ENCODE results near the gene DNAH2.

The DNAH2 gene

DNA sequence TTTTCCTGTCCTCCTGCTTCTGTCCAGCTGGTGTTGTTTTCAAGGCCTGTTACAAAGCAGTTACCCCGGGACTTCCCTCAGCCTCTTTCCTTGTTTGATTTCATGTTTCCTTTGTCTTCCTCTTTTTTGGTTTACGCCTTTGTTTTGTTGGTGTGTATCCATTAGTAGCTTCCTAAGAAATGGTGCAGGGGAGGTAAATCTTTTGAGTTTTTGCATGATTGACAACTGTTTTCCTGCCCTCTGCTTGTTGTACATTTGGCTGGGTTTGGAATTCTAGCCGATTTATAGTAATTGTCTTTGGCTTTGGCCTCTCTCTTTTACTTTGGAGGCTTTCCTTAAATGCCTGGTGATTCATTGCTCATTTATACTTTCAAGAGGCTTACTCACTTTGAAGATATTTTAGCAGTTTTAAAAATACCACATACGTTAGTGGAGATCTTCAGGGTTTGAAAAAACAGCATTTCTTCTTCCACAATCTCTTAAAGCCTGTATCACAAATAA, 32.8 kb downstream of the DNAH2 start:
- TF ChIP-seq CTCF (conservative IDR thresholded peaks at IDR 0.05), result no peak
- no peak overlapping the region for H3K27ac ChIP-seq

DNA sequence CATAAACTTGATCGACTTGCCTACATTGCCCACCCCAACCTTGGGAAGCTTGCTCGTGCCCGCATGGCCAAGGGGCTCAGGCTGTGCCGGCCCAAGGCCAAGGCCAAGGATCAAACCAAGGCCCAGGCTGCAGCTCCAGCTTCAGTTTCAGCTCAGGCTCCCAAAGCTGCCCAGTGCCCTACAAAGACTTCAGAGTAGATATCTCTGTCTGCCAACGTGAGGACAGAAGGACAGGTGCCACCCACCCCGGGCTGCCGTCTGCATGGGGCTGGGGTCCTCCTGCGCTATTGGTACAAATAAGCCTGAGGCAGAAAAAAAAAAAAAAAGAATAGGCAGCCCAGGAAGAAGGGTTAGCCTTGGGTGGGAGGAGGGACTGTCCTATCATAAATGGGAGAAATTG, 37.1 kb downstream of the DNAH2 start:
- TF ChIP-seq CTCF (conservative IDR thresholded peaks at IDR 0.05), result no peak
- H3K27ac ChIP-seq, result no peak overlapping the region

DNA sequence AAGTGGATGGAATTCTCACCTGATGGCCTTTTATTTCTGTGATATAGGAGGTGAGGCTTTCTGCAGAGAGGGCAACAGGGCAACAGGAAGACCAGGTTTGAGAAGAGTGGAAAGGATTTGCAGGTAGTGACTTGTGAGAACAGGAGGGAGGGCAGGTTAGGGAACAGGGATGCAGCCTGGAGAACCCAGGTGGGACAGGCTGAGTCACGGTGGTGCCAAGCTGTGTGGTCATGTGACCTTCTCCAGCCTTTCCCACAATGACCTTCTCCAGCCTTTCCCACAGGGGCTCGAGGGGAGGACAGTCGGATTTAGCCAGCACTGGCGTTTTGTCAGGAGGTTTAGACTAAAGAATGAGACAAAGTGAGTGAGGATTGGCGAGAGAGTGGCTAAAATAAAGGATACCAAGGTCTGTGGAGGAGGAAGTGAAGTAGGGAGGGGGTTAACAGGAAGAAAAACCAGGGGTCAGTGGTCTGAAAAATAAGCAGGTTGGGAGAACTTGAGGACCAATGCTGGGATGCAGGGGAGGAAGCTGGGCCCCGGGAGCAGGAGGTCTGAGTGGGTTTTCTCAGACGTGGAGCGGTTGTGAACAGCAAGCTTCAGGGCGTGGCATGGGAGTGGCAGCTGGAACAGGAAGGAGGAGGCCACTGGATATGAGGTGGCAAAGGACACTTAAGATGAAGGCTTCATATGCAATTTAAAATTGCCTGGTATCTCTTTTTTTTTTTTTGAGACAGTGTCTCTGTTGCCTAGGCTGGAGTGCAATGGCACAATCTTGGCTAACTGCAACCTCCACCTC, 37.7 kb downstream of the DNAH2 start:
- H3K27ac ChIP-seq, result no peak overlapping the region
- no peak for TF ChIP-seq CTCF (conservative IDR thresholded peaks at IDR 0.05)

DNA sequence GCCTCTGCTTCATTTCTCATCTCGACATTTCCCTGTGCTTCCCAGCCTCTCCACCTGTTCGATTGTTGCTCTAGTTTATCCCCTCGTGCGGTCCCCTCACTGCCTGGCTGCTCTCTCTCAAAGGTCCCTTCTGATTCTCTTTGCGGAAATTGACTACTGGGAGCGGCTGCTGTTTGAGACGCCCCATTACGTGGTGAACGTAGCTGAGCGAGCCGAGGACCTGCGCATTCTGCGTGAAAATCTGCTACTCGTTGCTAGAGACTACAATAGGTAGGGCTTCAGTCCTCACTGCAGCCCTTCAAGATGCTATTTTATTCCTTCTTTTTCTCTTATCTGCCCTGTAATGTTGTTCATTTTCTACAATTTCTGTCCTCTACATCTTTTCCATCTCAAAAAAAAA, 39.4 kb downstream of the DNAH2 start:
- TF ChIP-seq CTCF (conservative IDR thresholded peaks at IDR 0.05), result no peak
- no peak overlapping the region for H3K27ac ChIP-seq

GRCh38 chr17:7763919-7764318, 46.4 kb downstream of the DNAH2 start:
- TF ChIP-seq CTCF (conservative IDR thresholded peaks at IDR 0.05), result no peak
- H3K27ac ChIP-seq, result no peak overlapping the region

GRCh38 chr17:7767004-7767403, 49.5 kb downstream of the DNAH2 start:
- no peak for TF ChIP-seq CTCF (conservative IDR thresholded peaks at IDR 0.05)
- no peak overlapping the region for H3K27ac ChIP-seq

GRCh38 chr17:7767405-7768021, 50.0 kb downstream of the DNAH2 start:
- no peak overlapping the region for H3K27ac ChIP-seq

More at GRCh38 chr17:7767405-7768021, 50.0 kb downstream of the DNAH2 start:
- TF ChIP-seq CTCF (conservative IDR thresholded peaks at IDR 0.05), result no peak
